Skeletal muscle cell (primary cell): Measurements from ENCODE around the gene EIF4EBP2.

ENCODE experiments used
- DNase-seq: peaks from one replicate; pipeline ENCODE4 v3.0.0-alpha.2; 2010; ENCODE audit warnings: low read depth
- H3K4me3 ChIP-seq: 2 replicates; pipeline ENCODE4 v1.5.1; 2011; ENCODE audit warnings: low read depth, mild to moderate bottlenecking, control low read depth, low read length, moderate library complexity

The EIF4EBP2 gene

DNA sequence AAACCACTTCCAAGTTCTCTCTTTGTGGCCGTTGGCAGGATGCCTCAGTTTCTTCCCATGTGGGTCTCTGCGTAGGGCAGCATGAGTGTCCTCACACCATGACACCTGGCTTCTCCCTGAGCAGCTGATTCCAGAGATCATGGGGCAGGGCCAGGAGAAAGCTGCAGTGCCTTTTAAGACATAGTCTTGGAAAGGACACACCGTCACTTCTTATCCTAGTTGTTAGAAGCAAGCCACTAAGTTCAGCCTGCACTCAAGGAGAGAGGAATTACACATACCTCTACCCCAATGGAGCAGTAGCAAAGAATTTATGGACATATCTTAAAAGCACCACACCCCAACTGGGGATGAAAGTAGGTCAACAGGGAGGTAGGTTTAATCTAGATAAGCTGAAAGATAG, 21.2 kb downstream of the EIF4EBP2 start:
- no peak overlapping the region for H3K4me3 ChIP-seq

DNA sequence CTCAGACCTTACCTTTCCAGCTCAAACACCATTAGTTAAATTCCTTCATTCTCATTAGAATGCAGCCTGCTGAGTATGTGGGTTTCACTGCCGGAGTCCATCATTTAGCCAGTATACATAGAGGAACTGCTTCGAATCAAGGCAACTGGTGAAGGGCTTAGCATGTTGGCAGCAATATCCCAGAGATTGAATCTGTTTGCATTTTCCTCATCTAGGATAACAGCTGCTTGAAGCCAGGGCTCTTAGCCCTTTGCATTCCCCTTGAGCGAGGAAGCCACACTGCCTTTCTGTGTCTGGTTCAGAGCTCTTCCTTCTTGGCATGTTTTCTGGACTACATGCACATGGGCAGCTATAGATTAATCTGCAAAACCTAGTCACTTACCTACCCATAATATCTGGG, 22.9 kb downstream of the EIF4EBP2 start:
- H3K4me3 ChIP-seq = no peak overlapping the region
- DNase-seq = no peak

More for the DNA sequence above, 21.2 kb downstream of the EIF4EBP2 start:
- no peak for DNase-seq

DNA sequence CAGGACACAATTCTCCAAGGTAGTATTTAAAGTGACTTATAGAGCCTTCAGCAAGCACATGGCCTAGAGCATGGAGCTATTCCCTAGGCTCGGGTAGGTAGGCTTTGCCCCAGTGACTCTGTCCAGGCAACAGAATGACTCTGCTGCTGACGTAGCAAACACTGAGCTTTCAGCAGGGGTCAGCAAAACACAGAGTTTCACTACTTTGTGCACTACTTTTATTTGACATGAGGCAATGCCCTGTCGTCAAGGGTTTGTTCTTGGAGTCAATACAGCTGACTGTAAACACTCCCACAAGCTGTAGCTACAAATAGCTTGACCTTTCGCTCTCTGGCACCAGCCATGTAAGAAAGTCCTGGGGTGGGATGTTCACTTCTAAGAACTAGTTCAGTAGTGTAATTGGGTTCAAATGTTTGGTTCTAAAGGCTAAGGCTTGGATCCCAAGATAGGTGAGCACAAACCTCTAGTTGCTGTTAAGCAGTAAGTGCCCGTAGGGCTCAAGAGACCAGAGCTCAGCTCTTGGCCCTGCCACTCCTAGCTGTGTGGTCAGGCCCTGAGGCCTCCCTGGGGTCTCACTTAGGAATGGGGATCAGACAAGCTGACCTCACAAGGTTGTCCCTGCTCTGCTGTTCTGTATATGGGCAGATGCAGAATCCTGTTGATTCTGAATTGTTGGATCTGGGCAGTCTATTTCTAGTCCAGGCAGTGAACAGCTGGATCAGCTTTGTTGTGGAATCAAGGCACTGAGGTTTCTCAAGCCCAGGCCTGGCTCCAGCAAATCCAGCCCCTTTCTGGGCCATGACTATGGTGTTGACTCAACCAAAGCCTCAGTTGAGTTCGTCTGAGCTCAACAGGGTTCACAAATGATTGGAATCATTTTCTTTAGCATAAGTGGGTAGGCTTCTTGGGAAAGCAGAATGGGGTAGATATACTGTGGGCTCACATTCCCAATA, 26.8 kb downstream of the EIF4EBP2 start:
- no peak overlapping the region for H3K4me3 ChIP-seq
- DNase-seq = peak; percentile 62

DNA sequence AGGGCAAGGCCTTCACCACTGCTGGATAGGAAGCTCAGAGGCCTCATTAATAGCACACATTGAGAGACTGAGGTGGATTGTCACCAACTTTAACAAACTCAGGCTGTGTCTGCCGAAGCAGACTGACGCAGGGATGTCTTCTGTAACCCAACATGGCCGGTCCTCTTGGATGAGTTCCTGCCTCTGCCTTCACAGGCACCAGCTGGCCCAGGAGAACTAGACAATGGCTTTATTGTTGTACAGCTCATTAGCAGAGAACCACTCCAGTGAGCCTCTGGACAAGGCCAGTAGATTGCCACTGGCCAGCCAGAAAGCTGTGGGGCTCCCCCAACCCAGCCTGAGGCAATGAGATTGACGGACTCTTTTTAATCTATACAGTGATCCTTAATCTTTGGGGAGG, 28.2 kb downstream of the EIF4EBP2 start:
- H3K4me3 ChIP-seq = no peak overlapping the region
- no peak for DNase-seq

DNA sequence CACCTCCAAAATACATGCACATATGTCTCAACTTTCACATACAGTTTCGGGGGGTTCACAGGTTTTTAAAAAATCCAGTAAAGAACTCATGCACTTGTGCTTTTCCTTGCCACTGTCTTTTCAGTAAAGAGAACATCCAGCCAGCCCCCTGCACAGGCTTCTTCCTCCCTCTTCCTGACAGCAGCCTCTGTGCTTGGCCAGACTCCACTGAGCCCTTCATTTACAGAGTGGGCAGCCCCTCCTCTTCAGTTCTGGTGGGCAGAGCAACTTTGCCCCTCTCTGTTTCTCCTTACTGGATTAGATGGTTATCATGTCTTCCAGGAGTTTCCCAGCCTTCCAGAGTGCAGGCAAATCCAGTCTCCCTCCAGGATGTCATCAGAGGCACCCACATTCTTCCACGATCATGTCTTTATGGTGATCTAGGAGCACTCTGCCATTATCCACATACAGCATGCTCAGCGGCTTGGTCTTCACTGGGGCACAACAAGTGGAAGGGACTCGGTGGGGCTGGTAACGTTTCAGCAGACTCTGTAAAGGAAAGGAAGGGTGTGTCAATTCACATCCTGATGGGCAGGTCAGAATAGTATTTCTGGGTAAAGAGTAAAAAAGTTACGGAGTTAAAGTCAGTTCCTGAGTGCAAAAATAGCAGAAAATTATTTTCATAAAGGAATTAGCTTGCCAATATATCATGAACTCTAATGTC, 28.8 kb downstream of the EIF4EBP2 start:
- no peak for DNase-seq
- H3K4me3 ChIP-seq = no peak overlapping the region

DNA sequence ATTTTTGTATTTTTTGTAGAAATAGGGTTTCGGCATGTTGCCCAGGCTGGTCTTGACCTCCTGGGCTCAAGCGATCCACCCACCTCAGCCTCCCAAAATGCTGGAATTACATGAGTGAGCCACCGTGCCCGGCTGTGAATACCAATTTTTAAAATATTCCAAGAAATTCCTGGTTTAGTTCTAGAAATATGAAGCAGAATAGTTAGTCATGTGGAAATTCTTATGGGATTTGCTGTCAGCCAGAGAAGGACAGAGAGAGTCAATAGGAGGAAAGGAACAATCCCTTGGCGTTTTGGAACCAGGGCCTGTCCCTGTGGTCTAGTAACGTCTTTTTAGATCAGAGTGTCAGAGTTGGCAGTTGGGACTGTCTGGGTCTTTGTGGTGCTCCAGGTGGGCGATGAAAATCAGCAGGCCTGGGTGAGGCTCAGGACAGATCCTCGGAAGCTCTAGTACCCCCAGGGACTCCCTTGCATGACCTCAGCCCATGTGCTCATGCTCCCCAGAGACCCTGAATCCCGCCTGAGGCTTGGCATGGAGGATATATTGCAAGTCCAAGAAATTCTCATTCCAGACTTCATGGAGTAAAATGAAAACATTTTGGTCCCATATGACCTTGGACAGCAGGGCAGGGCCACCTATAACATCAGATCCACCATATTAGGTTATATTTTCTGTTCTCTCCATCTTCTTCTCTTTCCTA, 29.8 kb downstream of the EIF4EBP2 start:
- no peak for DNase-seq
- H3K4me3 ChIP-seq = no peak overlapping the region

- DNase-seq = no peak
Observed at GRCh38 chr10:70435241-70436085, 31.5 kb downstream of the EIF4EBP2 start.

DNA sequence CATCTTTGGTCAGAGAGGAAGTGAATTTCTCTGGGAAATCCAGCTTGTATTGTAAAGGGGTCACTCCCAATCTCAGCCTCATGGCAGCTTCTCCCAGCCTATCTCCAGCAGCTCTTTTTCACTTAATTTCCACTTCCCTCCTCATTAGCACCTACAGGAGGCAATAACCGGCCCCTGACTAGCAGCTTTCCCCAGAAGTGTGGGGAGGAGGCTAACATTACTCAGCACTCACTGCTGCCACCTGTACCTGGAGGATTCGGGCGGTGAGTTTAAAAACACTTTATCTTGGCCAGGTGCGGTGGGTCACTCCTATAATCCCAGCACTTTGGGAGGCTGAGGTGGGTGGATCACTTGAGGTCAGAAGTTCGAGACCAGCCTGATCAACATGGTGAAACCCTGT, 33.8 kb downstream of the EIF4EBP2 start:
- no peak for DNase-seq
- no peak overlapping the region for H3K4me3 ChIP-seq

More at GRCh38 chr10:70435241-70436085, 31.5 kb downstream of the EIF4EBP2 start:
- no peak overlapping the region for H3K4me3 ChIP-seq

DNA sequence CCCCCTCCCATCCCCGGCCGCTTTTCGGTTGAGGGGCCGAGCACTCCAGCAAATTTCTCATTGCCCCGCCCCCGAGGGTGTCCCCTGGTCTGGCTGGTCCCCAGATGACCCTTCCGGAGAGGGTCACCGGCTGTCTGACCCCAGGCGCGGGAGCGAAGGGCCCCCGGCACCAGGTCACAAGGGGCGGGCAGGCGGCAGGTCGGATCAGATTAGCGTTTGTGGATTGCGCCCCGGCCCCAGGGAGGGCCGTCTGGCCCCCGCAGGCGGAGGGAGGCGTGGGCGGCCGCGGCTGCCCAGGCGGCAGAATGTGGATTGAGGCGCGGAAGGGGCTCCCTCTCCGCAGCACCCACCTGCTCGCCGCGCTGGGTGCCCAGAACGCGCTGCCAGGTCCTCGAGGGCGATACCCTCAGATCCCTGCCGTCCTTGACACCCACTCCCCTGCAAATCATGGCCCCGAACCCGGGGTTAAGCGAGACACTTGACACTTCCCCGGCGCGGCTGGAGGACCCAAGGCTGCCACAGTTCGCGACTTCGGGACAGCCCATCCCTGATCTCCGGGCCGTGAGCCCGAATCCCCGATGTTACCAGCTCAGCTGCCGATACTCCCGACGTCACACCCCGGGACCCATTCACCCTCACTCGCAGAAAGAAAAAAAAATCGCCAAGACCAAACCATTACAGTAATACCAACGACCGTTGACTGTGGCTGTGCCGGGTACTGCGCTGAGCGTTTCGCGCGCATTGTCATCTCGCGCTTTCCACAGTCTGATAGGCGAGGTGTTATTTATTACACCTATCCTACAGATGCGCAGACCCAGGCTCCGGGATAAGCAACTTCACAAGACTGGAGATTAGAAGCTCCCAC, 36.6 kb downstream of the EIF4EBP2 start:
- H3K4me3 ChIP-seq = no peak overlapping the region
- DNase-seq = no peak

- H3K4me3 ChIP-seq = no peak within 1 kb of the TSS
- no peak for DNase-seq
Observed at GRCh38 chr10:70441161-70441894, 37.4 kb downstream of the EIF4EBP2 start, which contains the start of gene NODAL. TSS of gene NODAL (minus strand) at chr10:70441681. CDS start at chr10:70441667, 14 bp downstream.

DNA sequence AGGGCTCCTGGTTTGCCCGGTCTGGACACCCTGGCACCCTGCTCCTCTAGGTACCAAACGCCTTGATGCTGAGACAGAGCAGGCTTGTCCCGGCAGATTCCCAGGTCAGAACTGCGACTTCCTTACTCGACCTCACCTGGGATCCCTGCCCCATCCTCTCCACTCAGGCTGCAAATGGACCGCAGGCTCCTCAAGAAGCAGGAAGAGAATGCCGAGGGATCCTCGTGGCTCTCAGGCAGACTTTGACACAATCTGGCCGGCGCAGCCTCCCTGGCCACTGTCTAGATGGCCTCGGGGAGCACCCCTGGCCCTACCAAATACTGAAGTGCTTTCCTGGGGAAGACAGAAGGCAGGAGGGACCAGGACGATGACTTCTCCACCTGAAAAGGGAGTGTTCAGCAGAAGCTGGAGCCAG, 38.0 kb downstream of the EIF4EBP2 start:
- DNase-seq = no peak
- no peak overlapping the region for H3K4me3 ChIP-seq

DNA sequence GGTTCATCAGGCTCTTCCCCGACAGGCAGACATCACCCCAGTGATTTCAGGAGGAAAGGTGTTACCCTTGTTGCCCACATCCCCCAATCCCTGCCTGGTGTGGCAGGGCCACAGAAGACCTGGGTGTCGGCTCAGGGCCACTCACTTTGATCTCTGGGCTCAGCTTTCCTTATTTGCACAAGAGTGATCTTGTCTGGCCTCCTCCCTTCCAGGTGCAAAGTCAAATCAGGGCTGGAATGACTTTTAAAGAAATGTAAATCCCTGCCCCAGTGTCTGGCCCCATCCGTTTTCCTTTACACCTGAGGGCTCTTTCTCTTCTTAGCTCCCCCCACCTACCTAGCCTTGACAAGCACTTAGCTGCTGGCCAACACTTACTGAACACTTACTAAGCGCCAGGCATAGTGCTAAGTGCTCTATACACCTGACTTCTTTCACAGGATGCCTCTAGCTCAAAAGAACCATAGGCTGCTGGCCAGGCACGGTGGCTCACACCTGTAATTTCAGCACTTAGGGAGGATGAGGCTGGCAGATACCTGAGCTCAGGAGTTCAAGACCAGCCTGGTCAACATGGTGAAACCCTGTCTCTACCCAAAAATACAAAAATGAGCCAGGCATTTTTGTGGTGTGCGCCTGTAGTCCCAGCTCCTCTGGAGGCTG, 38.5 kb downstream of the EIF4EBP2 start:
- no peak for DNase-seq
- H3K4me3 ChIP-seq = no peak overlapping the region

- no peak for DNase-seq
Observed at GRCh38 chr10:70444744-70445143, 40.8 kb downstream of the EIF4EBP2 start.

DNA sequence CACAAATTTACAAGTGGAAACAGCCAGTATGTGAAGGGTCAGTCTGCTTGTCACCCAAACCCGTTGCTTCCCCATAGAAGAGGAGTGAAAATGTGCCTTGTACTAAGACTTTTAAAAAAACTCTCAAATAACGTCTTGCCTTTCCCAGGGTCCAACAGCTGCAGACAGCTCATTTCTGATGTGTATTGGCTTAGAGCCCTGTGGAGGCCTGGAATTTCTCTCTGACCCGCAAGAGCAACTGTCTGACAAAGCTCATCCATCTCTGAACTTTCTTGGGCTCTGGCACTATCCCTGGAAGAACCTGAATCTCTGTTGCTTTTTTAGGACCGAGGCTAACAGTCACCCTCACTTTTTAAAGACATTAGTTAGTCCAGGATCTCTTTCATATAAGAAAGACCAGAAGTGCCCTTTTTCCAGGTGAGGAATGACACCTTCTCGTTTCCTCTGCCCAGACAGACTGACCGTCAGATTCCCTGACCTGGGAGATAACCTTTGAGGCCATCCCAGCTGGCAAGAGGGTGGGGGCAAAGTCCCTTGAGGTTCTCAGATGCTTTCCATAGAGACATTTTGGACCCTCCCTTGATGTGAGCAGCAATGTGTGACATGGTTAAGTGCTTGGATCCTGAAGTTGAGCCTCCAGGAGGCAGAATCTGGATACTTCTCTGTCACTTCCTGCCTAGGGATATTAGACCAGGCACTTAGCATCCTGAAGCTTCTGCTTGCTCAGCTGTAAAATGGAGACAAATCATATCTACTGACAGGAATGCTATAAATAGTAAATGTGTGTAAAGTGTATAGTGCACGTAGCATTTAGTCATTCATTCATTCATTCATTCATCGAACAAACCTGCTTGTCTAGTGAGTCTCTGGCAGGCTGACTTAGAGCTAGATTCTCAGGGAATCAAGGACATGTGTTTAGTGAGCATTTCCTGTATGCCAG, 42.0 kb downstream of the EIF4EBP2 start:
- DNase-seq = peak; percentile 55
- H3K4me3 ChIP-seq = no peak overlapping the region

More at GRCh38 chr10:70444744-70445143, 40.8 kb downstream of the EIF4EBP2 start:
- no peak overlapping the region for H3K4me3 ChIP-seq

- no peak overlapping the region for H3K4me3 ChIP-seq
- no peak for DNase-seq
Observed at GRCh38 chr10:70448236-70448635, 44.3 kb downstream of the EIF4EBP2 start.

- H3K4me3 ChIP-seq = no peak overlapping the region
- DNase-seq = no peak
Observed at GRCh38 chr10:70455213-70455630, 51.3 kb downstream of the EIF4EBP2 start.
